GM20431 (cell line): ENCODE measurements around the gene RAB31.
"Not testable (repeated sequence)": the region's sequence is repeated elsewhere in the genome, so short reads cannot be mapped to it uniquely, and the experiment has no call there.

Source experiments
- in situ Hi-C: fragments of 300-500 bp; cut with MseI, MboI; formaldehyde crosslinking; loops from one replicate; pipeline ENCODE4 v1.15.0; 2020; ENCODE audit warnings: low sequenced_read_pairs; ENCODE audit not compliant: unreplicated experiment

Gene RAB31

DNA sequence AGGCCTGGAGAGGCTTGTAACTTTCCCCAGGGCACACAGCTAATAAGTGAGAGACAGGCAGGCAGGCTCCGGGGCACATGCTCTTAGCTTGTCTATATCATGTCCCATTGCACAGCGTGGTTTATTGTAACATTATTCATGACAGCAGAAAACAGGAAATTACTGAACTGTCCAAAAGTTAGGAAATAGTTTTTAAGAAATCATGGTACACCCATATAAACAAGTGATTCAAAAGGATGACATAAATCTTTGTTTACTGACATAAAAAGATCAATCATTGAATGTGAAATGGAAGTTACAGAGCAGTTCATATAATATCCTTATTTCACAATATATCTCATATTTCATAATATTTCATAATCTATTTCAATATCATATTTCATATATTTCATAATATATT, 143.4 kb downstream of the RAB31 start:
- in situ Hi-C loops: no loop called here

DNA sequence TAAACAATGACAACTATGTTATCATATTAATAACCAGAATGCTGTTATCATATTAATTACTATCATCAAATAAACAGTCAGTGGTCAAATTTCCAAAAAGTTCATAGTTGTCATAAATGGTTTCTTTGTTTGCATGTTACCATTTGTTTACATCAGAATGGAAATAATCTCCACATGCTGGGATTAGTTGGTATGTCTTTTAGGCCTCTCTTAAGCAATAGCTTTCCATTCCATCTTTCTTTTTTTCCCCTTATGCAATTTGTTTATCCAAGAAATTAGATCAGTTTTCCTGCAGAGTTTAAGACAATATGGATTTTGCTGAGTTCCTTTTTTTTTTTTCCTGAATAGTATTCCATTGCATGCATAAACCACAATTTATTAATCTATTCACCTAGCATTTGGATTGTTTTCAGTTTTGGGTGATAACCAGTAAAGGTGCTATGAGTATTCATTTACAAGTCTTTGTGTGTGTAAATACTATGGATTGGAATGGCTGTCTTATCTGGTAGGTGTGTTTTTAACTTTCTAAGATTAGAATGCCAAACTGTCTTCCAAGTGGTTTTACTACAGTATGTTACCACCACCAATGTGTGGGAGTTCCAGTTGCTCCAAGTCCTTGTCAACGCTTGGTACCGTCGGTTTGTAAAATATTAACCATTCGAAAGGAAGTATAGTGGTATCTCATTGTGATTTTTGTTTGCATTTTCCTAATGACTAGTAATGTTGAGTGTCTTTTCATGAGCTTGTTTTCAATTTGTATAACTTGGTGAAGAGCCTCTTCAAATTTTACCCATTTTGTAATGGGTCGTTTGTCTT, 144.4 kb downstream of the RAB31 start:
- in situ Hi-C loops: no loop called here

DNA sequence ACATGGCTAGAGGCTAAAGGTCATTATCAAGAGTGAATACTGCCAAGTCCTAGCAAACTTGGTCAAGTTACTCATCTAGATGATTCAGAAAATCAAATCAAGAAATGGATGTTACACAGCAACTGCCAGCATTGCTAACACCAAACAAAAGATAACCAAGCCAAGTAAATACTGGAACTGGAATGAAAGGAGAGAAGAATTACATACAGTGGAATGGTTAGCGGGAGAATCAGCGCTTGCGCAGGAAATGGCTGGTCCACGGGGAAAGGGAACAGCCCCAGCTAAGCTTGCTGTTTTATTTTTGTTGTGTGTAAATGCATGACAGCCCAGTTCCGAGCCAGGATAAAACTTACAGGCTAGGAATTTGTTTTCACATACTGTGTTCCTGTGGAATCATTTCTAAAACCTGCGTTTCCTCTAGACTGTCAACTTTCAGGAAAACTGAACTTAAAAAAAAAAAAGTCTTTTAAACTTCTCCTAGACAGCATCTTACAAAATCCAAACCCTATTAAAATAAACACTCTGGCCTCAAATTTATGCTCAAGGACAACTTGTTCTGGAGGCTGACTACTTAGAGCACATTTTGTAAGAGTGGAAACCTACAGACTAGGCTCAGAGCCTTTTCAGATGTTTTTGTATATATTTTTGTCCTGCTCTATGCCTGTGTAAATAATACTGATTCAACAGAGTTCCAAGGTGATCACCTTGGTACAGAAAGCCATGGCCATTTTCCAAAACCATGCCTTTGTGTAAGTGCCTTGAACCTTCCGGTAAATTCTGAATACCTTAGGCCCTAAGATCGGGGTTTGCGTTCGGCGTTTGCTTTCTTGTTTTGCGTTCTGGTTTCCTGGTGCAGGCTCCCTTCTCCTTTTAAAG, 146.9 kb downstream of the RAB31 start:
- in situ Hi-C loops: no loop called here

DNA sequence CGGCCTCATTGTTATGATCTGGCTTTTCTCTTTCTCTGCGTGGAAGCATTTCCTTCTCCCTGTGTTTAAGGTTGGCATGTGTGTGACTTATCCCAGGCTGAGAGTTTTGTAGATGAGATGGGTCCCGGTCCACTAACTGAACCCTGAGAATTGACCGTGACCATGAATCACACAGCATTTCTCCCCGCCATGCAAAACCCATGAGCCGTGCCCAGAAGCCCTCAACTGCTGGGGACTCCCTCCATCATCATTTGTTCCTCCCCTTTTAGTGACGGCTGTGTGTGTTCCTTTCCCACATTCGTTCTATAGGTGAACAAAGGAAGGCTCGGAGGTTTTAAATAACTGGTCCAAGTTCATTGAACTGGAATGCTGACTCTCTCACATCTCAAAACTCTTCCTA, 147.6 kb downstream of the RAB31 start:
- in situ Hi-C loops: no loop called here

DNA sequence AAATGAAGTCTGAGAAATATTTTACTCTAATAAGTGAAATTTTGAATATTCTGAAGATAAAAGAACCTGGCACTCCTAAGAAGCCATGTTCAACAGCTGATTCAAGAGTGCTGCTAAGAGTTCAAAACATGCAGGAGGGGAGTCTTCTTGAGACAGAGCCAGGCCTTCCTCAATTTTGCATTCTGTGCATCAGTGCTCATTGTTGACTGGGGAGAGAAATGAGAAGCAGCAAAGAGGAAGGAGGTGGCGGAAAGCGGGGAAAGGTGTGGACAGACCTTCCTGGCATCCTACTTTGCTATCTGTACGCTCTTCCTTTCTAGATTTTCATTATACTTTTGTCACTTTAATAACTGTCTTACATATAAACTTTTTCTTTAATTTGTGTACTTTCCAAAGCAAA, 148.0 kb downstream of the RAB31 start:
- in situ Hi-C loops: no loop called here

DNA sequence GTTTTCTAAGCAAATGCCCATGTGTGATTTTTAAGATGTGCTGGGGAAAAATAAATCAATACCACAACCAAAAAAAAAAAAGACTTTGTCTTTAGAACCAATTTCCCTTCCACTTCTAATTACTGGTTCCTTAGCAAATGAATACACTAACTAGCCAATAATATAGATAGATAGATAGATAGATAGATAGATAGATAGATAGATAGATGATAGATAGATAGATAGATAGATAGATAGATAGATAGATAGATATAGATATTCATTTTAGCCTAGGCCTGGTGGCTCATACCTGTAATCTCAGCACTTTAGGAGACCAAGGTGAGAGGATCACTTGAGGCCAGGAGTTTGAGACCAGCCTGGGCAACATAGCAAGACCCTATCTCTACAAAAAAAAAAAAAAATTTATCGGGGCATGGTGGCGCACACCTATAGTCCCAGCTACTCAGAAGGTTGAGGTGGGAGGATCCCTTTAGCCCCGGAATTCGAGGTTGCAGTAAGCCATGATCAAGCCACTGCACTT, 149.4 kb downstream of the RAB31 start:
- in situ Hi-C loops: not testable (repeated sequence)

DNA sequence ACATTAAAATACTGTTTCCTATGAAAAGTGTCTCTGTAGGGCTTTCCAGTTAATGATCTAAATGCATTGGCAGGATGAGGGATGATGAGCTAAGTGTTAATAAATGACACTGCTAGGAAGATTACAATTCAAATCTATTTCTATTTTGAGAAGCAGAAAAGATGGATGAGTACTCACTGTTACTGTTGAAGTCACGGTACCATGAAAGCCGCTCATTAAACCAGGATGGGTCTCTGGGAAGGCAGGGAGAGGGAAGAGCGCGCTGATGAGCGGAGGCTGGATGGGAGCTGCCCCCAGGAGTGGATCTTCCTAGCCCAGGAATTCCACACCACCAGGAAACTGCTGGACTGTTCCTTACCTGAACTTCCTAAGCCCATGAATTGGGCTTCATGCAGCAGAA, 150.5 kb downstream of the RAB31 start:
- in situ Hi-C loops: no loop called here

DNA sequence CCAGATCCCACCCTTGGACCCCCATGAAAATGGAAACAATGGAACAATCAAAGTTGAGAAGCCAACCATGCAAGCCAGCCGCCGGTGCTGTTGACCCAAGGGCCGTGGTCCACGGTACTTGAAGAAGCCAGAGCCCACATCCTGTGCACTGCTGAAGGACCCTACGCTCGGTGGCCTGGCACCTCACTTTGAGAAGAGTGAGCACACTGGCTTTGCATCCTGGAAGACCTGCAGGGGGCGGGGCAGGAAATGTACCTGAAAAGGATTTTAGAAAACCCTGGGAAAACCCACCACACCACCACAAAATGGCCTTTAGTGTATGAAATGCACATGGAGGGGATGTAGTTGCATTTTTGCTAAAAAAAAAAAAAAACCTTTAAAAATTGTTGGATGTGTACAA, 151.1 kb downstream of the RAB31 start:
- in situ Hi-C loops: no loop called here

DNA sequence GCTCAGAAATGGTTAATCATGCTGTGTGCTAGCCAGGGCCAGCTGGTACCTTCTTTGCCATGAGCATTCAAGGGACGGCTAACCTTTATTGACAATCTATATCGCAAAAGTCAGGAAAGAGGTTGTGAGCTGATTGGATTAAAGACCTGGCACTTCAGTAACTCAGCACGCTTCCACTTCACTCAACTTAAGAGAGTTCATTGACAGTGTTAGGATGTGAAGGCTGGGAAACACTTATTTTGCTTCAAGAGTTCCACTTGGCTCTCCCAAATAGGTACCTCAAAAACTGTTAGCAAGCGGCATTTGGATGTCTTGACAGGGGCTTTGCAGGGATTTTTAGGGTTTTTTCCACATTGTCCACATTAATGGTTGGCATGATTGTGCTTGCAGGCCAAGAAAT, 152.6 kb downstream of the RAB31 start:
- in situ Hi-C loops: no loop called here

DNA sequence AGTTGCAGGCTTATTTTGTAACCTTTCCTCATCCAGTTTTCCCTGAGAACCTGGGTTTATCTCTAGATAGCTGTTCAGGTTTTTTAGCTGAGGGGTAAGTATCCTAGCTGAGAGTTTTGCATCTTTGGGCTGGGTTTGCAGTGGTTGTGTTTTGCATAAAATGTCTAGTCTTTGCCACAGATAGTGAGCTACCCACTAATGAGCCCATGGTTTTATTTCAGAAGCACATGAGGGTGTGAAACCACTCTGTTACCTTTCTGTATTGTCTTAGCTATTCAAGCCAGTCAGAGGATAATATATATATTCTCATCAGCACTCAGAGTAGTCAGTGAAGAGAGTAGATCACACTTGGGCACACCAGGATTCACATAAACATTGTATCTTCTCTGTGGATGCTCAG, 153.1 kb downstream of the RAB31 start:
- in situ Hi-C loops: no loop called here

DNA sequence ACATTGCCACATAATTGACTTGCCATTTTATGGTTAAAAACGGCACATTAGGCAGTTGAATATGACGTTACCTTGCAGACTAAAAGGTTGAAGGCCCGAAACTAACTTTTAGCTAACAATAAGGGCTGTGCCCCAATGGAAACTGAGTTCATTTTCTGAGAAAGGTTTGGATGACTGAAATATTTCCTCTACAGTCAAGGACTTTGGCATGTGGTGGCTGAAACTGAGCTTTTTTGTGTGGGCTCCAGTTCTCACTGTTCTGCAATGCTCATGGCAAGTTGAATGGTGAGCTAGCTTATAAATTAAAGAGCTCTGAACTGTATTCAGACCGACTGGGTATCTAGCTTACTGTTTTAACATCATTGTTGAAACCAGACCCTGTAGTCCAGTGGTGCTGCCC, 153.8 kb downstream of the RAB31 start:
- in situ Hi-C loops: no loop called here

DNA sequence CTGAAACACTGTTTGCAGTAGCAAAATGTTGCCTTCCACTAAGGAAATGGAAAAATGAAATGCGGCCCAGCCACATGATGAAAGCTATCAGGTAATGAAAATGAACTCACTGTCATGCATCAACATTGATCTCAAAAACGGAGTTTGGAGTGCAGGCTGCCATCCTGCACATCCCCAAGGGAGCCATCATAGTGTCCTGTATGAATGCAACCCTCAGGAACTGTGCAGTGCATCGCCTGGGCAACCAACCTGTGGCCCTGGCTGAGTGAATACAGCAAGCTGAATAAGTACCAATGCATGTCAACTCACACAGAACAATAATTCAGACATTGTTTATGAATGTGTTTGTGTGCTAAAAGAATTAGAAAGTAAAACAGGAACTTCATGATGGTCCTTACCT, 154.6 kb downstream of the RAB31 start:
- in situ Hi-C loops: no loop called here

DNA sequence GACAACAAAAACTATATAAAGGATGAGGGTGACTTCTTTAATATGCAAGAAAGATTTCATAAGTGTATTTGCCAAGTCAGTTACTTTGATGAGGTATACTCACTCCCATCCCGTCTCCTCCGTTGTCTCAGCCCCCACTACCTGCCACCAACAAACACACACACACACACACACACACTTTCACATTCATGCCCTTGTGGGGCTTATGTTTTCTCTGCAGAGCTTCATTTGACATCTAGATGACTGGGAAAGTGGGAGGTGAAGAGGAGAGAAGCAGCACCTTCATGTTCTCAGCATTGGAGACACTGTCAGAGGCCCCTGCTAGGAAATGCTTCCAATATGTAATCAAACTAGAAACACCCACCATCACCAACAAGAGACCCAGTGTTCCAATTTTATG, 155.2 kb downstream of the RAB31 start:
- in situ Hi-C loops: no loop called here

DNA sequence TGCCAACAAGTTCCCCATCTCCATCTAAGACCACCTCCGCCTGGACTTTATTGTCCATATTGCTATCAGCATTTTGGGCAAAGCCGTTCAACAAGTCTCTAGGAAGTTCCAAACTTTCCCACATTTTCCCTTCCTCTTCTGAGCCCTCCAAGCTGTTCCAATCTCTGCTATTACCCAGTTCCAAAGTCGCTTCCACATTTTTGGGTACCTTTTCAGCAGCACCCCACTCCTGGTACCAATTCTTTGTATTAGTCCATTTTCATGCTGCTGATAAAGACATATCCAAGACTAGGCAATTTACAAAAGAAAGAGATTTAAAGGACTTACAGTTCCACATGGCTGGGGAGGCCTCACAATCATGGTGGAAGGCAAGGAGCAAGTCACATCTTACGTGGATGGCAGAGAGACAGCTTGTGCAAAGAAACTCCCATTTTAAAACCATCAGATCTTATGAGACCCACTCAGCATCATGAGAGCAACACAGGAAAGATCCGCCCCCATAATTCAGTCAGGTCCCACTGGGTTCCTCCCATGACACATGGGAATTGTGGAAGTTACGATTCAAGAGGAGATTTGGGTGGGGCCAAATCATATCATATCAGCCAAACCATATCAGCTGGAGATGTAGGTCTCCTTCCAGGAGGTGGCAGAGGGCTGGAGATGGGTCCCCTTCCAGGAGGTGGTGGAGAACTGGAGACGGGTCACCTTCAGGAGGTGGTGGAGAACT, 157.8 kb downstream of the RAB31 start:
- in situ Hi-C loops: no loop called here

DNA sequence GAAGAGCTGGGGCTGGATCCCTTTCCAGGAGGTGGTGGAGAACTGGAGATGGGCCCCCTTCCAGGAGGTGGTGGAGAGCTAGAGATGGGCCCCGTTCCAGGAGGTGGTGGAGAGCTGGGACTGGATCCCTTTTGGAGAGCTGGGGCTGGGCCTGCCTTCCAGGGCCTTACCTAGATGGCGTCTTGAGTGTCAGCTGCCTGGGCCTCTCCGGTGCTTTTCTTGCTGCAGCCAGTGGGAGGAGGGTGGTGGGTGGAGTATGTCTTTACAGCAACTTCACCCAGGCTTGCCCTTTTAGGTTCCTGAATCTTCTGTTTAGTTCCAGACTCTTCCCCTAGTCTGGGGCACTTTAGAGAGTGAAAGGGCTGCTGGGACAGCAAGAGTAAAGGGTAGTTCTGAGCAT, 158.5 kb downstream of the RAB31 start:
- in situ Hi-C loops: no loop called here

DNA sequence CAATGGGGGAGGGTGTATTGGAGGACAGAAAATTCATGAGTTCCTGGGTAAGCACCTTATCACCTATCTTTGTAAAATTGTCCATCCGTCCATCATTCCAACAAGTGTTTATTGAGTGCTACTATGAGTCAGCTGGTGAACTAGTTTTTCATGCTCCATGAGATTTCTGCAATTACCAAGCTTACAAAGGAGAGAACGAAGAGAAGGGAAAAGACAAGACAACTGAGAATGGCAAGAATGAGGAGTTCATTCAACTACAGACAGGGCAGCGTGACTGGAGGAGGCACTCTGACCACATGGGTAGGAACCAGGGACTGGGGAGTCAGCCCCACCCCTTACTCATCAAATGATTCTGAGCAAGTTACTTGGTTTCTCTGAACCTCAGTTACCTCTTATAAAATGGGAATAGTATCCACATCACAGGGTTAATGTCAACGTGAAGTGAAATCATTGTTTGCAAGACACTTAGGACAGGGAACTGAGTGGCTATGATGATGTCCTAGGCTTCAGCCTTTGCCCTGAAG, 159.0 kb downstream of the RAB31 start:
- in situ Hi-C loops: no loop called here

DNA sequence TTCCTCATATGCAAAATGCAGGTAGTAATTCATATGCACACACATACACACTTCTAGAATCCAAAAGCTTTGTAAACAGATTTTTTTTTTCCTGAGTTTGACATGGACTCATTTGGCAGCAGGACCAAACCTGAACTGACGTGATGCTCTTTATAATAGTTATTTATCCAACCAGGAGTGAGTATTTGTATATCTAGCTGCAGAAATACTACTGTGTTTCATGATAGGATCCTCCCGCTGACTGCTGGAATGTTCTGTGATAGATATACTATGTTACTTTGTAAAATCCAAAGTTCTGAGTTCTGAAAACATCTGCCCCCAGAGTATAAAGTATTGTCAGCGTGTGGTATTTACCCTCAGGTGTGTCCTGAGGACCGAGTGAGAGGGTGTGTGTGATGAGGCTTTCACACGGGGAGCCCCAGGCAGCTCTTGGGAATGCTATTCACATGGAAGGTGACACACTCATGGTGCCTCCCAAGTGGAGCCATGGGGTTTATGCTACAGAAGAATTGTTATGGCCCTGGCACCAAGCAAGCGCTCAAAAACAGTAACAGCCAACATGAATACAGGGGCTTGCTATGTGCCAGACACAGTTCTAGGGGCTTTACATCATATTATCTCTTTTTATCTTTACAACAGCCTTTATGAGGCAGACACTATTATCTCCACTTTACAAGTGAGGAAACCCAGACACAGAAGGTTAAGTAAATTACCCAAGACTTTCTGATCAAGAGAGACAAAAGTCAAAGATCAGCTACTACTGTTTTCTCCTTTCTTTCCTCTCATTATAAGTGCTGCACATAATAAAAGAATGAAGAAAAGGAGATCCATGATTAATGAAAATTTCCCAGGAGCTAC, 161.0 kb downstream of the RAB31 start:
- in situ Hi-C loops: no loop called here

DNA sequence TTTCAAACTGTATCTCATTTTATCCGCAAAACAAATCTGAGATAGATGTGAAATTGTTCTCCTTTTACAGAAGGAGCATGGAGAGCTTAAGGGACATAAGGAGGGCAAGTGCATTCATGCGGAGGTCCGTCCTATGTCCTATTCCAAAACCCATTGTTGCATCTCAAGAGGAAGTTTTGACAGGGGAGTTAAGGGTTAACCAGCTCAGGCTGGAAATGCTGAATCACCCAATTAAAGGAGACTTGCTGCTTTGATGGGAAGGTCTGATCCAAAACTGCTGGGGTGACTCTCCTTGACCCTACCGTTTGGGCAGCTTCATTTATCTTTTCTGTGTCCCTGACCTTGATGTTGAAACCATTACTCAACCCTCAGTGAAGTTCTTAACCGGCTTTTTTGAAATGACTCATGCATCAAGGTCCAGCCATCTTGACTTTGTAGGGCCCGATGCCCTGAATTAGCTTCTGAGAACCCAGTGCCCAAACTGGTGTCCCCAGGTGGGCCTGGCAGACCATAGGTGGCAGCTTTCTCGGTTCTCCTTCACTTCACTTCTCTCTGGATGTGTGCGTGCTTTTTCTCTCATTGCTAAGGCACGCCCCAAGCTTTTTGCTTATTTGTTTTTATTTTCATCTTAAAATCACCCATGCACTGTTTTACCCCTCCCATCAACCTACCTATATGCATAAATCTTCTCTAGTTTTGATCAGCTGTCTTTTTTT, 161.8 kb downstream of the RAB31 start:
- in situ Hi-C loops: no loop called here
